Endothelial cell of umbilical vein (primary cell): ENCODE data around the gene GPR61. TPM values are rescaled to one million over a fixed set of nuclear protein-coding genes. Genes with fewer than 3 reads are reported as not detected.

Experiments used
- BruUV-seq: library from RNA; stranded (reverse); fragments of 400-500 nt; replicated peaks from 2 replicates; lab custom pipeline; 2021; lab: Mats Ljungman, UMichigan
- CTCF ChIA-PET: fragments of 300-600, 350-600 bp; sonication (Branson Sonifier 250); formaldehyde crosslinking; loops from one replicate; lab custom pipeline; 2021; ENCODE audit warnings: antibody characterized with exemption, inconsistent platforms; lab: Charles Lee
- POLR2A ChIA-PET: fragments of 300-600, 350-600 bp; sonication (Branson Sonifier 250); formaldehyde crosslinking; loops from one replicate; lab custom pipeline; 2021; ENCODE audit warnings: antibody characterized with exemption, inconsistent platforms; lab: Charles Lee
- DNase-seq: peaks from one replicate; pipeline ENCODE4 v3.0.0-alpha.2; 2011; ENCODE audit warnings: low read depth, low spot score
- FAIRE-seq: peaks from 2 replicates; lab custom pipeline; 2011; peaks lifted over from hg19 to GRCh38; lab: Jason Lieb, UNC
- H2AFZ ChIP-seq: 2 replicates; pipeline ENCODE4 v1.6.0; 2012; ENCODE audit warnings: low read depth, low read length, control low read depth, inconsistent platforms
- H3K27ac ChIP-seq: 2 replicates; pipeline ENCODE4 v1.5.1; 2011; ENCODE audit warnings: low read depth, mild to moderate bottlenecking, control low read depth, low read length, moderate library complexity; ENCODE audit not compliant: insufficient read depth
- H3K27me3 ChIP-seq, 2 experiments: 2 replicates each; pipeline versions ENCODE4 v1.6.0 to v1.6.1; 2011; ENCODE audit warnings: low read length in 2 of 2, mixed read lengths in 1 of 2; ENCODE audit not compliant: control insufficient read depth in 2 of 2, insufficient read depth in 2 of 2
- H3K36me3 ChIP-seq, 2 experiments: 2 replicates in 1 of 2; 3 replicates in 1 of 2; pipeline ENCODE4 v1.5.1; 2011; ENCODE audit warnings: low read length in 2 of 2, mild to moderate bottlenecking in 1 of 2, moderate library complexity in 1 of 2; ENCODE audit not compliant: control insufficient read depth in 2 of 2, insufficient read depth in 2 of 2; ENCODE audit errors: extremely low read depth in 1 of 2
- H3K4me1 ChIP-seq: 3 replicates; pipeline ENCODE4 v1.5.1; 2011; ENCODE audit warnings: mild to moderate bottlenecking, low read length; ENCODE audit not compliant: control insufficient read depth, insufficient read depth; ENCODE audit errors: extremely low read depth
- H3K4me2 ChIP-seq: 2 replicates; pipeline ENCODE4 v1.6.1; 2011; ENCODE audit warnings: low read length, control low read depth, mixed read lengths; ENCODE audit not compliant: insufficient read depth
- H3K4me3 ChIP-seq, 3 experiments: fragments of 200-600 bp in 1 of 3; sonication (generic), shearing (Covaris generic) in 1 of 3; replicated peaks in 1 of 3; 2 replicates each; pipeline ENCODE4 v1.5.1; 2011 to 2016; ENCODE audit warnings: control low read depth in 3 of 3, low read length in 3 of 3, mild to moderate bottlenecking in 2 of 3, inconsistent platforms in 1 of 3, low read depth in 1 of 3, moderate library complexity in 1 of 3; ENCODE audit not compliant: insufficient read depth in 1 of 3
- H3K79me2 ChIP-seq: 2 replicates; pipeline ENCODE4 v1.6.0; 2012; ENCODE audit warnings: low read length, inconsistent platforms; ENCODE audit not compliant: control insufficient read depth, insufficient read depth
- H3K9ac ChIP-seq: replicated peaks from 2 replicates; pipeline ENCODE3; 2011; ENCODE audit warnings: low read length, control low read depth; ENCODE audit not compliant: insufficient read depth; ENCODE audit errors: extremely low read depth
- H3K9me1 ChIP-seq: replicated peaks from 3 replicates; pipeline ENCODE4 v1.6.0; 2011; ENCODE audit warnings: mild to moderate bottlenecking, low read length; ENCODE audit not compliant: control insufficient read depth, insufficient read depth; ENCODE audit errors: extremely low read depth
- H3K9me3 ChIP-seq: replicated peaks from 2 replicates; pipeline ENCODE4 v1.5.1; 2012; ENCODE audit warnings: low read length, inconsistent platforms; ENCODE audit not compliant: control insufficient read depth, insufficient read depth
- H4K20me1 ChIP-seq: replicated peaks from 2 replicates; pipeline ENCODE3; 2011; ENCODE audit warnings: mild to moderate bottlenecking, low read length; ENCODE audit not compliant: control insufficient read depth, insufficient read depth; ENCODE audit errors: extremely low read depth
- CTCF ChIP-seq, 2 donors: IDR thresholded peaks; 1 replicate in 1 of 2; 2 replicates in 1 of 2; pipeline ENCODE4 v1.5.1; 2011; ENCODE audit warnings: low read length in 2 of 2, mild to moderate bottlenecking in 2 of 2, moderate library complexity in 2 of 2, control low read depth in 1 of 2, inconsistent platforms in 1 of 2, low read depth in 1 of 2; ENCODE audit not compliant: insufficient read depth in 1 of 2; ENCODE audit errors: extremely low read depth in 1 of 2
- EZH2 ChIP-seq: IDR thresholded peaks from 2 replicates; pipeline ENCODE4 v1.6.1; 2012; ENCODE audit warnings: borderline replicate concordance, low read depth, mild to moderate bottlenecking, moderate library complexity, low read length, inconsistent platforms; ENCODE audit not compliant: severe bottlenecking
- FOS ChIP-seq: IDR thresholded peaks from 2 replicates; pipeline ENCODE4 v1.6.1; 2011; ENCODE audit warnings: mild to moderate bottlenecking, low read length, moderate library complexity, borderline replicate concordance; ENCODE audit not compliant: insufficient read depth
- GATA2 ChIP-seq: IDR thresholded peaks from 2 replicates; pipeline ENCODE4 v1.7.0; 2011; ENCODE audit warnings: low read depth, mild to moderate bottlenecking, moderate library complexity, mixed read lengths, low read length; ENCODE audit not compliant: insufficient read length, insufficient read depth
- JUN ChIP-seq: IDR thresholded peaks from 2 replicates; pipeline ENCODE4 v1.6.1; 2011; ENCODE audit warnings: borderline replicate concordance, low read depth; ENCODE audit not compliant: insufficient read length, insufficient read depth
- MAX ChIP-seq: IDR thresholded peaks from 2 replicates; pipeline ENCODE4 v1.6.1; 2011; ENCODE audit not compliant: insufficient read depth, insufficient read length
- MYC ChIP-seq: IDR thresholded peaks from one replicate; pipeline ENCODE4 v1.6.1; 2011; ENCODE audit warnings: mild to moderate bottlenecking, low read depth, low read length
- POLR2A ChIP-seq: IDR thresholded peaks from 2 replicates; pipeline ENCODE4 v1.6.1; 2012; ENCODE audit warnings: low read depth, mild to moderate bottlenecking, control low read depth, low read length
- POLR2AphosphoS5 ChIP-seq: IDR thresholded peaks from 2 replicates; pipeline ENCODE4 v1.6.1; 2012; ENCODE audit warnings: low read depth, mild to moderate bottlenecking, control low read depth, low read length, moderate library complexity; ENCODE audit not compliant: insufficient read depth
- dilution Hi-C: fragments of 300-500 bp; cut with MboI; formaldehyde crosslinking; loops from one replicate; pipeline ENCODE4 v1.15.0; 2019; ENCODE audit warnings: low sequenced_read_pairs; ENCODE audit not compliant: extremely low pct_ligation_motif_present
- intact Hi-C: fragments of 100-400 bp; cut with micrococcal nuclease; formaldehyde crosslinking; loops from one replicate; pipeline ENCODE4 v1.10.0; 2022
- polyA plus RNA-seq, 4 experiments: library from polyadenylated mRNA; depleted of rRNA in 3 of 4; stranded (reverse) in 3 of 4; unstranded in 1 of 4; fragments of >200 nt; gene quantifications; 2 replicates each; pipeline versions ENCODE4 v1.2.1 to v1.2.3, GENCODE V29; 2011 to 2012; ENCODE audit warnings: missing spikeins in 1 of 4
- total RNA-seq: library from RNA; stranded (reverse); gene quantifications from 2 replicates; pipeline ENCODE4 v1.2.3, GENCODE V29; 2021

Gene GPR61
- total and polyA plus RNA-seq, 2 donors (not counting 3 experiments of a cell fraction or from before 2014, with no cell fraction given), result not detected

GRCh38 chr1:109578947-109579443, 39.3 kb downstream of the GPR61 start:
- Histone ChIP-seq H3K9ac (no peak overlapping the region), H3K79me2 (peaks cover 28% of the 10 kb centered on the region), H3K9me1 (no peaks in the 10 kb centered on the region), H3K36me3 (peaks cover 1 to 11% of the 10 kb centered on the region in 2 experiments), H3K4me1 (peaks cover 20% of the 10 kb centered on the region), H3K4me2 (no peak overlapping the region), H3K4me3 (no peak overlapping the region), H3K27me3 (no peaks in the 10 kb centered on the region), H3K27ac (no peak overlapping the region), H3K9me3 (no peaks in the 10 kb centered on the region), H4K20me1 (peaks cover 5% of the 10 kb centered on the region), H2AFZ (no peak overlapping the region)
- no peak for DNase-seq
- intact Hi-C loops (no loop called here), dilution Hi-C loops (no loop called here)
- no peak for FAIRE-seq
- TF ChIP-seq CTCF (IDR thresholded peaks at IDR 0.05; ENCODE audit: extremely low read depth in 1 of 2, insufficient read depth in 1 of 2, low read depth in 1 of 2, low read length in 2 of 2), result no peak
- TF ChIP-seq POLR2AphosphoS5, result no peak
- no peak for TF ChIP-seq MYC
- TF ChIP-seq POLR2A, result no peak
- no peak for TF ChIP-seq EZH2
- no peak for TF ChIP-seq GATA2
- no peak for TF ChIP-seq FOS
- no peak for TF ChIP-seq MAX
- no peak for TF ChIP-seq JUN
- BruUV-seq, result no TSS peak
- ChIA-PET CTCF (interaction anchor here (1.0 to 2.2 kb wide), 3 partner anchors 9 to 61 kb away, joined by 3 to 8 read pairs (median 7); no protein-coding TSS in a partner anchor), POLR2A (no interaction called here)
